SK-N-SH treated with all-trans-retinoic acid at 6 μM for 48 hours (cell line): ENCODE results near the gene AGAP3.

ENCODE experiments used
- ATAC-seq: fragments of 200-7000 bp; cut with Tn5 transposase; 3 replicates; pipeline ENCODE4 v1.9.1; 2020; ENCODE audit warnings: mild to moderate bottlenecking, moderate library complexity
- ARNTL ChIP-seq: fragments of 450-650 bp; formaldehyde crosslinking; IDR thresholded peaks from 2 replicates; pipeline ENCODE4 v1.5.0; 2020; ENCODE audit warnings: low read depth, mild to moderate bottlenecking, moderate library complexity, borderline replicate concordance
- BACH2 ChIP-seq: fragments of 250-450 bp; sonication (Bioruptor Pico); IDR thresholded peaks from 2 replicates; pipeline ENCODE4 v1.9.0; 2021; ENCODE audit warnings: mild to moderate bottlenecking, borderline replicate concordance
- CREB5 ChIP-seq: fragments of 250-450 bp; sonication (Bioruptor Pico); IDR thresholded peaks from 2 replicates; pipeline ENCODE4 v1.5.1; 2020; ENCODE audit warnings: low read depth, mild to moderate bottlenecking, moderate library complexity
- CSDC2 ChIP-seq: fragments of 250-450 bp; sonication (Bioruptor Pico); IDR thresholded peaks from 2 replicates; pipeline ENCODE4 v1.5.0; 2020; ENCODE audit warnings: mild to moderate bottlenecking, moderate library complexity
- ESRRG ChIP-seq: fragments of 250-450 bp; sonication (Bioruptor Pico); IDR thresholded peaks from 2 replicates; pipeline ENCODE4 v1.6.1; 2021; ENCODE audit warnings: mild to moderate bottlenecking
- ISL1 ChIP-seq: fragments of 250-450 bp; sonication (Bioruptor Pico); IDR thresholded peaks from 2 replicates; pipeline ENCODE4 v2.1.2; 2022; ENCODE audit warnings: mild to moderate bottlenecking, moderate library complexity
- OSR1 ChIP-seq: fragments of 250-450 bp; sonication (Bioruptor Pico); IDR thresholded peaks from 2 replicates; pipeline ENCODE4 v1.8.0; 2022; ENCODE audit warnings: moderate library complexity, mild to moderate bottlenecking, inconsistent platforms
- PATZ1 ChIP-seq: fragments of 250-450 bp; sonication (Bioruptor Pico); IDR thresholded peaks from 2 replicates; pipeline ENCODE4 v1.8.0; 2020; ENCODE audit warnings: mild to moderate bottlenecking, moderate library complexity, borderline replicate concordance
- POU6F1 ChIP-seq: fragments of 250-450 bp; sonication (Bioruptor Pico); IDR thresholded peaks from 2 replicates; pipeline ENCODE4 v1.8.0; 2021; ENCODE audit warnings: low read depth, mild to moderate bottlenecking, moderate library complexity, borderline replicate concordance
- PPARA ChIP-seq: fragments of 250-450 bp; sonication (Bioruptor Pico); IDR thresholded peaks from 2 replicates; pipeline ENCODE4 v1.5.0; 2020; ENCODE audit warnings: mild to moderate bottlenecking, borderline replicate concordance
- RARB ChIP-seq: fragments of 250-450 bp; sonication (Bioruptor Pico); IDR thresholded peaks from 2 replicates; pipeline ENCODE4 v1.8.0; 2021; ENCODE audit warnings: mild to moderate bottlenecking, moderate library complexity
- SNAI2 ChIP-seq: fragments of 250-450 bp; sonication (Bioruptor Pico); IDR thresholded peaks from 2 replicates; pipeline ENCODE4 v1.5.0; 2020; ENCODE audit warnings: mild to moderate bottlenecking, moderate library complexity
- TCF4 ChIP-seq: fragments of 250-450 bp; sonication (Bioruptor Pico); IDR thresholded peaks from 2 replicates; pipeline ENCODE4 v1.8.0; 2021; ENCODE audit warnings: mild to moderate bottlenecking, moderate library complexity, borderline replicate concordance
- TOX ChIP-seq: fragments of 250-450 bp; sonication (Bioruptor Pico); IDR thresholded peaks from 2 replicates; pipeline ENCODE4 v1.8.0; 2021; ENCODE audit warnings: mild to moderate bottlenecking, moderate library complexity, borderline replicate concordance
- TSHZ2 ChIP-seq: fragments of 250-450 bp; sonication (Bioruptor Pico); IDR thresholded peaks from 2 replicates; pipeline ENCODE4 v1.5.0; 2020; ENCODE audit warnings: mild to moderate bottlenecking, moderate library complexity
- ZC3H10 ChIP-seq: fragments of 250-450 bp; sonication (Bioruptor Pico); IDR thresholded peaks from 2 replicates; pipeline ENCODE4 v1.5.1; 2021; ENCODE audit warnings: mild to moderate bottlenecking, moderate library complexity
- ZFP3 ChIP-seq: fragments of 250-450 bp; sonication (Bioruptor Pico); IDR thresholded peaks from 2 replicates; pipeline ENCODE4 v1.5.0; 2020; ENCODE audit warnings: mild to moderate bottlenecking, moderate library complexity
- ZFP30 ChIP-seq: fragments of 450-650 bp; formaldehyde crosslinking; IDR thresholded peaks from 2 replicates; pipeline ENCODE4 v1.5.0; 2022; ENCODE audit warnings: mild to moderate bottlenecking, moderate library complexity
- ZNF565 ChIP-seq: fragments of 450-650 bp; formaldehyde crosslinking; conservative IDR thresholded peaks from 2 replicates; pipeline ENCODE4 v1.5.0; 2020; ENCODE audit warnings: low read depth, mild to moderate bottlenecking, moderate library complexity
- ZNF70 ChIP-seq: fragments of 450-650 bp; formaldehyde crosslinking; IDR thresholded peaks from 2 replicates; pipeline ENCODE4 v1.5.0; 2020; ENCODE audit warnings: mild to moderate bottlenecking, moderate library complexity
- ZNF8 ChIP-seq: fragments of 450-650 bp; formaldehyde crosslinking; IDR thresholded peaks from 2 replicates; pipeline ENCODE4 v1.5.0; 2020; ENCODE audit warnings: mild to moderate bottlenecking, moderate library complexity

AGAP3 gene

GRCh38 chr7:151142686-151143040 is 56.4 kb downstream of the AGAP3 start:
- TF ChIP-seq ZNF565: no peak
- no peak for TF ChIP-seq OSR1 (CRISPR knock-in tag)
- TF ChIP-seq POU6F1: no peak
- no peak for TF ChIP-seq CSDC2 (CRISPR knock-in tag)
- TF ChIP-seq BACH2 (CRISPR knock-in tag): no peak
- TF ChIP-seq ESRRG: no peak
- TF ChIP-seq ZFP30 (CRISPR knock-in tag): no peak
- TF ChIP-seq ISL1 (CRISPR knock-in tag): no peak
- no peak for TF ChIP-seq TOX
- TF ChIP-seq ARNTL: no peak
- TF ChIP-seq ZNF8 (CRISPR knock-in tag): no peak
- no peak for TF ChIP-seq PPARA
- TF ChIP-seq ZNF70: no peak
- ATAC-seq: no peak

GRCh38 chr7:151143261-151144015 is 57.2 kb downstream of the AGAP3 start:
- no peak for ATAC-seq
- no peak for TF ChIP-seq RARB
- no peak for TF ChIP-seq CSDC2 (CRISPR knock-in tag)
- TF ChIP-seq TCF4 (CRISPR knock-in tag): no peak
- TF ChIP-seq ZC3H10 (CRISPR knock-in tag): no peak
- no peak for TF ChIP-seq POU6F1
- TF ChIP-seq ESRRG: no peak
- TF ChIP-seq ZNF565: no peak
- no peak for TF ChIP-seq ZNF8 (CRISPR knock-in tag)
- no peak for TF ChIP-seq OSR1 (CRISPR knock-in tag)

GRCh38 chr7:151144387-151144786 is 58.1 kb downstream of the AGAP3 start:
- ATAC-seq: no peak
- no peak for TF ChIP-seq TCF4 (CRISPR knock-in tag)
- TF ChIP-seq CREB5 (CRISPR knock-in tag): no peak
- TF ChIP-seq ISL1 (CRISPR knock-in tag): no peak
- no peak for TF ChIP-seq ZNF565
- TF ChIP-seq OSR1 (CRISPR knock-in tag): no peak
- no peak for TF ChIP-seq SNAI2 (CRISPR knock-in tag)
- no peak for TF ChIP-seq RARB
- TF ChIP-seq BACH2 (CRISPR knock-in tag): no peak
- no peak for TF ChIP-seq CSDC2 (CRISPR knock-in tag)
- TF ChIP-seq ZNF8 (CRISPR knock-in tag): no peak
- no peak for TF ChIP-seq ARNTL
- TF ChIP-seq POU6F1: no peak
- no peak for TF ChIP-seq PATZ1 (CRISPR knock-in tag)
- TF ChIP-seq ZNF70: no peak
- TF ChIP-seq ZFP30 (CRISPR knock-in tag): no peak
- TF ChIP-seq TSHZ2: no peak
- no peak for TF ChIP-seq ZFP3 (CRISPR knock-in tag)
